Transverse colon (tissue), 4 donors: ENCODE results near the gene ATG101. TPM values are rescaled to one million over a fixed set of nuclear protein-coding genes. Genes with fewer than 3 reads are reported as not detected.

Experiments used
- DNase-seq: peaks from one replicate; pipeline ENCODE4 v3.0.0-alpha.2; 2019
- H3K27ac ChIP-seq, 4 donors: fragments of 200-600 bp; sonication (generic); 2 replicates each; pipeline ENCODE4 v1.5.1; 2016 to 2018; ENCODE audit warnings: inconsistent platforms in 4 of 4
- H3K27me3 ChIP-seq: fragments of 200-600 bp; sonication (generic); 2 replicates; pipeline ENCODE4 v1.5.1; 2017; ENCODE audit warnings: inconsistent platforms
- H3K36me3 ChIP-seq, 4 donors: fragments of 200-600 bp; sonication (generic); 2 replicates each; pipeline ENCODE4 v1.5.1; 2017 to 2019; ENCODE audit warnings: inconsistent platforms in 4 of 4
- H3K4me1 ChIP-seq, 4 donors: fragments of 200-600 bp; sonication (generic); 2 replicates each; pipeline ENCODE4 v1.5.1; 2017 to 2020; ENCODE audit warnings: inconsistent platforms in 4 of 4
- H3K4me3 ChIP-seq, 4 donors: fragments of 200-600 bp; sonication (generic); 1 replicate in 1 of 4; 2 replicates in 3 of 4; pipeline versions ENCODE4 v1.5.1 to v1.6.1; 2017 to 2019; ENCODE audit warnings: inconsistent platforms in 4 of 4
- H3K9me3 ChIP-seq, 2 donors: fragments of 200-600 bp; sonication (generic); 2 replicates each; pipeline ENCODE4 v1.5.1; 2017 to 2019; ENCODE audit warnings: inconsistent platforms in 2 of 2
- CTCF ChIP-seq, 5 experiments: fragments of 200-600 bp in 3 of 5; fragments of 450-650 bp in 2 of 5; sonication (generic) in 3 of 5; IDR thresholded peaks; 1 replicate in 2 of 5; 2 replicates in 3 of 5; pipeline ENCODE4 v1.5.1; 2016 to 2017; ENCODE audit warnings: antibody characterized with exemption in 5 of 5, inconsistent platforms in 3 of 5, mild to moderate bottlenecking in 2 of 5, moderate library complexity in 1 of 5
- EP300 ChIP-seq: sonication (generic); formaldehyde crosslinking; IDR thresholded peaks from one replicate; pipeline ENCODE4 v1.6.1; 2017; ENCODE audit warnings: antibody characterized with exemption, low read depth
- POLR2A ChIP-seq: fragments of 450-650 bp; IDR thresholded peaks from one replicate; pipeline ENCODE4 v1.6.1; 2016; ENCODE audit warnings: antibody characterized with exemption, mild to moderate bottlenecking, moderate library complexity
- POLR2AphosphoS5 ChIP-seq, 3 donors: sonication (generic); formaldehyde crosslinking; IDR thresholded peaks; one replicate each; pipeline ENCODE4 v1.6.1; 2016; ENCODE audit warnings: antibody characterized with exemption in 3 of 3
- WGBS, 2 donors: methylation state at CpG; one replicate each; pipeline ENCODE4 v1.1.5; 2018; ENCODE audit warnings: low coverage in 1 of 2; 5-methylcytosine and 5-hydroxymethylcytosine counted together
- in situ Hi-C, 4 donors: fragments of 200-750 bp; cut with MboI; loops; one replicate each; pipeline versions ENCODE4 v1.15.0 to v1.15.1; 2017; ENCODE audit warnings: low sequenced_read_pairs in 3 of 4, low pct_ligation_motif_present in 1 of 4, low pct_unique_long_range_greater_than_20kb in 1 of 4
- intact Hi-C: fragments of 100-400 bp; cut with DNase I; formaldehyde crosslinking; loops from one replicate; pipeline ENCODE4 v1.15.1; 2023; ENCODE audit warnings: low total_unique reads
- total RNA-seq, 4 donors: library from RNA; depleted of rRNA; stranded (reverse); fragments of >200 nt; gene quantifications; one replicate each; pipeline ENCODE4 v1.1.0, GENCODE V29; 2016

ATG101 gene
- total RNA-seq, 4 donors from 2014 or later, result 15.7 to 64.1 (median 51.6) TPM

GRCh38 chr12:52090291-52090690, 20.5 kb downstream of the ATG101 start:
- Histone ChIP-seq H3K27me3 (peaks cover 13% of the 10 kb centered on the region), H3K9me3 (no peaks in the 10 kb centered on the region), H3K36me3 (no peaks in the 10 kb centered on the region), H3K4me1 (peaks cover 0 to 7% (median 2%) of the 10 kb centered on the region in 4 donors), H3K4me3 (no peak overlapping the region), H3K27ac (no peak overlapping the region)
- intact Hi-C loops, result no loop called here
- no peak for TF ChIP-seq EP300
- TF ChIP-seq POLR2AphosphoS5 (IDR thresholded peaks at IDR 0.05), result no peak
- no peak for TF ChIP-seq POLR2A
- TF ChIP-seq CTCF (IDR thresholded peaks at IDR 0.05), result no peak
- in situ Hi-C loops, result no loop called here
- DNase-seq, result no peak
- WGBS, 2 donors, result 74 to 76% methylated on average over 3 to 10 of the region's 10 CpGs

- Histone ChIP-seq H3K4me3 (no peak overlapping the region), H3K9me3 (no peaks in the 10 kb centered on the region), H3K36me3 (no peaks in the 10 kb centered on the region), H3K27me3 (peaks cover 13% of the 10 kb centered on the region), H3K4me1 (peaks cover 0 to 4% (median 2%) of the 10 kb centered on the region in 4 donors), H3K27ac (no peak overlapping the region)
- DNase-seq, result no peak
- in situ Hi-C loops, result no loop called here
- intact Hi-C loops, result no loop called here
- TF ChIP-seq POLR2A (no peak), EP300 (no peak), CTCF (IDR thresholded peaks at IDR 0.05) (no peak), POLR2AphosphoS5 (IDR thresholded peaks at IDR 0.05) (no peak)
- 67% methylated on average over 3 of the region's 3 CpGs; no CpG with 5 or more reads in 1 of the 2 donors for WGBS, 2 donors
Measured at GRCh38 chr12:52091061-52091460, 21.3 kb downstream of the ATG101 start.

- 52% methylated on average over 8 of the region's 8 CpGs for WGBS, 2 donors
- no peak overlapping the region for H3K4me3 ChIP-seq
- intact Hi-C loops (no loop called here), in situ Hi-C loops (no loop called here)
- TF ChIP-seq CTCF (IDR thresholded peaks at IDR 0.05) (no peak), EP300 (no peak), POLR2AphosphoS5 (IDR thresholded peaks at IDR 0.05) (no peak), POLR2A (no peak)
- H3K4me1 ChIP-seq, result peaks cover 0 to 4% (median 0%) of the 10 kb centered on the region in 4 donors
- no peaks in the 10 kb centered on the region for H3K36me3 ChIP-seq
- peaks cover 13% of the 10 kb centered on the region for H3K27me3 ChIP-seq
- no peaks in the 10 kb centered on the region for H3K9me3 ChIP-seq
- DNase-seq, result no peak
- no peak overlapping the region for H3K27ac ChIP-seq
Measured at GRCh38 chr12:52091869-52092268, 22.1 kb downstream of the ATG101 start.

GRCh38 chr12:52093346-52093745, 23.6 kb downstream of the ATG101 start:
- in situ Hi-C loops (no loop called here), intact Hi-C loops (no loop called here)
- Histone ChIP-seq H3K4me1 (peaks cover 0 to 4% (median 0%) of the 10 kb centered on the region in 4 donors), H3K4me3 (no peak overlapping the region), H3K27ac (no peak overlapping the region), H3K9me3 (no peaks in the 10 kb centered on the region), H3K27me3 (peaks cover 19% of the 10 kb centered on the region), H3K36me3 (no peaks in the 10 kb centered on the region)
- no peak for DNase-seq
- 34 to 39% methylated on average over 2 to 7 of the region's 7 CpGs for WGBS, 2 donors
- no peak for TF ChIP-seq EP300
- no peak for TF ChIP-seq CTCF (IDR thresholded peaks at IDR 0.05)
- TF ChIP-seq POLR2AphosphoS5 (IDR thresholded peaks at IDR 0.05), result no peak
- TF ChIP-seq POLR2A, result no peak
